Neuronal stem cell (in vitro differentiated cells): ENCODE results near the gene C1QA.

Experiments used
- DNase-seq: peaks from one replicate; pipeline ENCODE4 v3.0.0-alpha.2; 2013; ENCODE audit warnings: low spot score
- H2AFZ ChIP-seq: one replicate; pipeline ENCODE4 v1.6.1; 2013; ENCODE audit warnings: mild to moderate bottlenecking, low read length, inconsistent platforms
- H2AK5ac ChIP-seq: 2 replicates; pipeline ENCODE4 v1.6.1; 2013; ENCODE audit warnings: low read depth, mild to moderate bottlenecking, inconsistent platforms, low read length, moderate library complexity, mixed read lengths
- H2BK120ac ChIP-seq: 2 replicates; pipeline ENCODE4 v1.6.1; 2013; ENCODE audit warnings: low read depth, mild to moderate bottlenecking, inconsistent platforms, low read length, moderate library complexity, mixed read lengths
- H2BK12ac ChIP-seq: one replicate; pipeline ENCODE4 v1.6.1; 2013; ENCODE audit warnings: low read length, inconsistent platforms
- H2BK15ac ChIP-seq: 2 replicates; pipeline ENCODE4 v1.6.1; 2013; ENCODE audit warnings: mild to moderate bottlenecking, low read length, inconsistent platforms, mixed read lengths
- H2BK5ac ChIP-seq: one replicate; pipeline ENCODE4 v1.6.1; 2013; ENCODE audit warnings: inconsistent platforms, mild to moderate bottlenecking, low read length, moderate library complexity
- H3K14ac ChIP-seq: one replicate; pipeline ENCODE4 v1.6.1; 2013; ENCODE audit warnings: low read length, inconsistent platforms
- H3K18ac ChIP-seq: 2 replicates; pipeline ENCODE4 v1.6.1; 2013; ENCODE audit warnings: low read length, inconsistent platforms
- H3K23ac ChIP-seq: 2 replicates; pipeline ENCODE4 v1.6.1; 2013; ENCODE audit warnings: low read depth, mild to moderate bottlenecking, mixed read lengths, low read length, inconsistent platforms; ENCODE audit not compliant: poor library complexity
- H3K27ac ChIP-seq: replicated peaks from 3 replicates; pipeline ENCODE4 v1.5.1; 2013; ENCODE audit warnings: low read length, inconsistent platforms
- H3K27me3 ChIP-seq, 3 experiments: 2 replicates each; pipeline ENCODE4 v1.6.1; 2013; ENCODE audit warnings: low read length in 3 of 3, mild to moderate bottlenecking in 2 of 3, inconsistent platforms in 1 of 3, low read depth in 1 of 3, mixed read lengths in 1 of 3, moderate library complexity in 1 of 3; ENCODE audit not compliant: control insufficient read depth in 3 of 3, insufficient read depth in 3 of 3
- H3K36me3 ChIP-seq, 2 donors: replicated peaks in 1 of 2; 2 replicates each; pipeline ENCODE4 v1.6.1; 2013; ENCODE audit warnings: low read length in 2 of 2; ENCODE audit not compliant: control insufficient read depth in 2 of 2, insufficient read depth in 2 of 2
- H3K4ac ChIP-seq: 2 replicates; pipeline ENCODE4 v1.6.1; 2013; ENCODE audit warnings: inconsistent platforms, mild to moderate bottlenecking, low read length, moderate library complexity
- H3K4me1 ChIP-seq, 2 donors: 1 replicate in 1 of 2; 2 replicates in 1 of 2; pipeline ENCODE4 v1.6.1; 2013; ENCODE audit warnings: low read length in 2 of 2, low read depth in 1 of 2; ENCODE audit not compliant: control insufficient read depth in 2 of 2, insufficient read depth in 1 of 2
- H3K4me2 ChIP-seq: one replicate; pipeline ENCODE4 v1.6.1; 2013; ENCODE audit warnings: mild to moderate bottlenecking, low read length, inconsistent platforms; ENCODE audit not compliant: insufficient read depth, poor library complexity, severe bottlenecking
- H3K4me3 ChIP-seq, 2 donors: 2 replicates each; pipeline ENCODE4 v1.5.1; 2013; ENCODE audit warnings: low read length in 2 of 2, mild to moderate bottlenecking in 2 of 2, inconsistent platforms in 1 of 2, moderate library complexity in 1 of 2
- H3K79me1 ChIP-seq: one replicate; pipeline ENCODE4 v1.6.1; 2013; ENCODE audit warnings: low read depth, mild to moderate bottlenecking, inconsistent platforms, low read length, moderate library complexity
- H3K9ac ChIP-seq: one replicate; pipeline ENCODE4 v1.6.1; 2013; ENCODE audit warnings: mild to moderate bottlenecking, low read depth, low read length, inconsistent platforms; ENCODE audit not compliant: poor library complexity
- H3K9me3 ChIP-seq, 2 donors: replicated peaks in 1 of 2; 2 replicates each; pipeline versions ENCODE3 to v1.6.1; 2013; ENCODE audit warnings: low read length in 2 of 2, mild to moderate bottlenecking in 2 of 2, inconsistent platforms in 1 of 2, low read depth in 1 of 2, mixed read lengths in 1 of 2, moderate library complexity in 1 of 2; ENCODE audit not compliant: control insufficient read depth in 2 of 2, insufficient read depth in 1 of 2
- H4K8ac ChIP-seq: one replicate; pipeline ENCODE4 v1.6.1; 2013; ENCODE audit warnings: low read depth, mild to moderate bottlenecking, inconsistent platforms, low read length, moderate library complexity
- H4K91ac ChIP-seq: one replicate; pipeline ENCODE4 v1.6.1; 2013; ENCODE audit warnings: low read length, low read depth, mild to moderate bottlenecking, inconsistent platforms; ENCODE audit not compliant: poor library complexity
- WGBS, 2 donors: extraction: QIAGEN DNeasy Blood & Tissue Kit; methylation state at CpG; one replicate each; pipeline ENCODE4 v1.1.7; 2013; ENCODE audit warnings: missing lambda C conversion rate in 2 of 2, mixed read lengths in 1 of 2; ENCODE audit not compliant: insufficient read length in 2 of 2, insufficient replicate concordance in 1 of 2; ENCODE audit errors: extremely low coverage in 2 of 2; 5-methylcytosine and 5-hydroxymethylcytosine counted together

Gene C1QA

GRCh38 chr1:22597301-22597965 lies 39.0 kb upstream of the C1QA start:
- no CpG with 5 or more reads among the region's 30 CpGs for WGBS, 2 donors
- no peak overlapping the region for H3K23ac ChIP-seq

GRCh38 chr1:22597996-22598395 lies 38.4 kb upstream of the C1QA start:
- Histone ChIP-seq H3K23ac (no peak overlapping the region), H3K4me3 (peak overlapping the region in 1 of 2 donors; percentile 8), H3K18ac (peak overlapping the region; percentile 28), H2BK15ac (no peak overlapping the region), H3K36me3 (no peaks in the 10 kb centered on the region), H3K27ac (no peak overlapping the region), H3K14ac (no peak overlapping the region), H3K79me1 (no peaks in the 10 kb centered on the region), H4K8ac (no peak overlapping the region), H3K9me3 (no peaks in the 10 kb centered on the region), H3K9ac (peak overlapping the region; percentile 21), H3K4me1 (peaks cover 0 to 2% of the 10 kb centered on the region in 2 donors), H3K4me2 (no peak overlapping the region), H4K91ac (no peak overlapping the region), H2BK5ac (no peak overlapping the region), H3K27me3 (peaks cover 0 to 57% (median 16%) of the 10 kb centered on the region in 3 experiments), H2BK120ac (no peak overlapping the region), H2AFZ (no peak overlapping the region), H2AK5ac (no peak overlapping the region), H2BK12ac (no peak overlapping the region), H3K4ac (no peak overlapping the region)
- DNase-seq = no peak
- WGBS, 2 donors = no CpG with 5 or more reads among the region's 8 CpGs

More at GRCh38 chr1:22597301-22597965, 39.0 kb upstream of the C1QA start:
- Histone ChIP-seq H4K8ac (no peak overlapping the region), H2AK5ac (no peak overlapping the region), H3K27me3 (peaks cover 0 to 60% (median 20%) of the 10 kb centered on the region in 3 experiments), H3K9me3 (no peaks in the 10 kb centered on the region), H3K4ac (no peak overlapping the region), H2BK5ac (no peak overlapping the region), H3K9ac (peak overlapping the region; percentile 44), H3K27ac (no peak overlapping the region), H2BK12ac (no peak overlapping the region), H3K36me3 (no peaks in the 10 kb centered on the region), H3K14ac (no peak overlapping the region), H2BK120ac (no peak overlapping the region), H3K4me1 (peaks cover 0 to 2% of the 10 kb centered on the region in 2 donors), H2BK15ac (no peak overlapping the region), H2AFZ (no peak overlapping the region), H3K4me2 (no peak overlapping the region), H3K79me1 (no peaks in the 10 kb centered on the region), H3K18ac (peak overlapping the region; percentile 28), H4K91ac (no peak overlapping the region), H3K4me3 (peak overlapping the region in 1 of 2 donors; percentile 8)
- DNase-seq = no peak

- H4K8ac ChIP-seq = no peak overlapping the region
- DNase-seq = no peak
- peak overlapping the region; percentile 43 for H2AK5ac ChIP-seq
- H3K27me3 ChIP-seq = peaks cover 0 to 56% (median 9%) of the 10 kb centered on the region in 3 experiments
- no CpG with 5 or more reads among the region's 24 CpGs for whole genome bisulfite sequencing, 2 donors
- no peak overlapping the region for H3K14ac ChIP-seq
- H3K4me1 ChIP-seq = no peaks in the 10 kb centered on the region
- no peak overlapping the region for H3K4ac ChIP-seq
- H2BK5ac ChIP-seq = no peak overlapping the region
- H3K9ac ChIP-seq = peak overlapping the region; percentile 44
- H3K27ac ChIP-seq = no peak overlapping the region
- no peaks in the 10 kb centered on the region for H3K9me3 ChIP-seq
- H3K23ac ChIP-seq = peak overlapping the region; percentile 73
- H3K79me1 ChIP-seq = no peaks in the 10 kb centered on the region
- no peaks in the 10 kb centered on the region for H3K36me3 ChIP-seq
- H3K18ac ChIP-seq = peak overlapping the region; percentile 74
- H3K4me3 ChIP-seq = peak overlapping the region in 1 of 2 donors; percentile 46
- H2AFZ ChIP-seq = no peak overlapping the region
- no peak overlapping the region for H4K91ac ChIP-seq
- no peak overlapping the region for H2BK15ac ChIP-seq
- H2BK120ac ChIP-seq = no peak overlapping the region
- no peak overlapping the region for H3K4me2 ChIP-seq
- H2BK12ac ChIP-seq = peak overlapping the region; percentile 73
These were observed 37.7 kb upstream of the C1QA start for GRCh38 chr1:22598736-22599135.

- no peak for DNase-seq
- peak overlapping the region; percentile 41 for H3K18ac ChIP-seq
These were observed 36.2 kb upstream of the C1QA start for GRCh38 chr1:22600071-22600816.

More at GRCh38 chr1:22600071-22600816, 36.2 kb upstream of the C1QA start:
- no peak overlapping the region for H3K23ac ChIP-seq
- no peak overlapping the region for H2BK120ac ChIP-seq
- peak overlapping the region; percentile 90 for H3K14ac ChIP-seq
- no peak overlapping the region for H2BK12ac ChIP-seq
- H4K8ac ChIP-seq = no peak overlapping the region
- H3K36me3 ChIP-seq = no peaks in the 10 kb centered on the region
- no peak overlapping the region for H2BK15ac ChIP-seq
- H3K4me2 ChIP-seq = no peak overlapping the region
- H3K9me3 ChIP-seq = no peaks in the 10 kb centered on the region
- H3K79me1 ChIP-seq = no peaks in the 10 kb centered on the region
- H3K4me3 ChIP-seq = no peak overlapping the region
- no peaks in the 10 kb centered on the region for H3K4me1 ChIP-seq
- no peak overlapping the region for H3K4ac ChIP-seq
- H3K9ac ChIP-seq = no peak overlapping the region
- H3K27ac ChIP-seq = no peak overlapping the region
- H3K27me3 ChIP-seq = peaks cover 0 to 57% (median 0%) of the 10 kb centered on the region in 3 experiments
- H2AK5ac ChIP-seq = no peak overlapping the region
- no peak overlapping the region for H4K91ac ChIP-seq
- WGBS, 2 donors = no CpG with 5 or more reads among the region's 22 CpGs
- H2BK5ac ChIP-seq = no peak overlapping the region
- H2AFZ ChIP-seq = no peak overlapping the region
